ENCODE results near the gene DAZ3. TPM values are rescaled to one million over a fixed set of nuclear protein-coding genes. Genes with fewer than 3 reads are reported as not detected.
"Not testable (repeated sequence)": the region's sequence is repeated elsewhere in the genome, so short reads cannot be mapped to it uniquely, and the experiment has no call there.

The DAZ3 gene
- total RNA-seq, 1 experiment from 2014 or later, result not detected

DNA sequence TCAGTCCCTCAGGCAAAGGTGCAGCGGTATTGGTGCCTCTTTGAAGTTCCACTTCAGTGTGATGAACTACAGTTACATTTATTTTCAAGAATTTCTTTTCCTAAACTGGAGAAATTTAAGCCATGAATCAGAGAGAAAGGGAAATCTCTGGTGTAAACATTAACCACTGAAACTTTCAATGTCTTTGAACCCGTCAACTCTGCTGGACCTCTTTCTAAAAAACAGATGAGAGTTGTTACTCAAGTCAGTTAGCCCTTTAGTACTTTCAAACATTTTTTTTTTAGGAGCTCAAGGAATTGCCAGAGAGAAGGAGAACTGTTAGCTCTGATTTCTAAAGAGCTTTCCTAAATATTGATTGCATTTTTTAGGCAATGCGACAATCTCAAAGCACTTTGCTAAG is 8.6 kb upstream of the DAZ3 start:
- ATAC-seq; H3K79me2 ChIP-seq (ENCODE audit: insufficient read depth, low read length); H3K4me2 ChIP-seq (ENCODE audit: low read length); POLR2A ChIA-PET; DNase-seq (ENCODE audit: low read depth, low spot score); H3K9me3 ChIP-seq (ENCODE audit: control insufficient read depth in 1 of 2, insufficient read depth in 1 of 2, low read depth in 1 of 2, low read length in 2 of 2); H3K27me3 ChIP-seq (ENCODE audit: insufficient read depth, low read length); H3K36me3 ChIP-seq (ENCODE audit: control insufficient read depth in 1 of 2, insufficient read depth in 2 of 2, low read length in 2 of 2); H3K9me2 ChIP-seq (ENCODE audit: insufficient read depth); CTCF ChIA-PET; H3K9ac ChIP-seq (ENCODE audit: low read length); BruUV-seq (replicated peaks); H4K20me1 ChIP-seq (ENCODE audit: insufficient read depth); intact Hi-C loops (cut with micrococcal nuclease); RAD21 ChIA-PET (ENCODE audit: low non-redundant PET in 1 of 2, low total read pairs in 2 of 2, uncharacterized antibody in 2 of 2, unreplicated experiment in 2 of 2); H3K27ac ChIP-seq (ENCODE audit: low read depth, low read length); H3K4me1 ChIP-seq (ENCODE audit: control insufficient read depth in 1 of 2, insufficient read depth in 2 of 2, low read length in 2 of 2); H2AFZ ChIP-seq (ENCODE audit: low read depth, low read length, poor library complexity, severe bottlenecking); H3K4me3 ChIP-seq (replicated peaks in 1 of 2; ENCODE audit: low read depth in 1 of 2, low read length in 2 of 2): not testable (repeated sequence)

Other genes starting within 250 kb of the DAZ3 start
- not detected for gene BPY2B, start 195.4 kb downstream of the DAZ3 start, total RNA-seq (2021; ENCODE audit: unreplicated experiment)
- gene DAZ4, start 20.5 kb upstream of the DAZ3 start, total RNA-seq (2021; ENCODE audit: unreplicated experiment), result not detected
- gene BPY2C, start 238.7 kb upstream of the DAZ3 start, total RNA-seq (2021; ENCODE audit: unreplicated experiment), result not detected